Stimulated activated CD8-positive, alpha-beta memory T cell treated with anti-CD3 and anti-CD28 coated beads, Interleukin-2, amount 100 ng/mL, for 1 hour (primary cell): ENCODE results near the gene NMBR.
A peak's percentile ranks its signal among the peaks of the same experiment; 100 is the strongest.
"Not testable (repeated sequence)": the region's sequence is repeated elsewhere in the genome, so short reads cannot be mapped to it uniquely, and the experiment has no call there.

Experiments
- DNase-seq, 2 donors: peaks; one replicate each; pipeline ENCODE4 v3.0.0-alpha.2; 2020; ENCODE audit warnings: low read depth in 2 of 2

The NMBR gene

GRCh38 chr6:142146828-142147662, at the start of gene NMBR, which contains the start of gene VTA1:
Gene NMBR, minus strand, starts transcription at chr6:142147122. Its CDS starts 58,464 bp downstream, at chr6:142088658.
Gene VTA1, plus strand, starts transcription at chr6:142147263. Its CDS starts 25 bp downstream, at chr6:142147288.
- peak; percentile 85 to 89 for DNase-seq

- no peak for DNase-seq
Observed at GRCh38 chr6:142195862-142196541, 49.1 kb upstream of the NMBR start.

GRCh38 chr6:142193621-142194020, 46.7 kb upstream of the NMBR start:
- DNase-seq = no peak

- no peak for DNase-seq
Observed at GRCh38 chr6:142192343-142192742, 45.4 kb upstream of the NMBR start.

DNA sequence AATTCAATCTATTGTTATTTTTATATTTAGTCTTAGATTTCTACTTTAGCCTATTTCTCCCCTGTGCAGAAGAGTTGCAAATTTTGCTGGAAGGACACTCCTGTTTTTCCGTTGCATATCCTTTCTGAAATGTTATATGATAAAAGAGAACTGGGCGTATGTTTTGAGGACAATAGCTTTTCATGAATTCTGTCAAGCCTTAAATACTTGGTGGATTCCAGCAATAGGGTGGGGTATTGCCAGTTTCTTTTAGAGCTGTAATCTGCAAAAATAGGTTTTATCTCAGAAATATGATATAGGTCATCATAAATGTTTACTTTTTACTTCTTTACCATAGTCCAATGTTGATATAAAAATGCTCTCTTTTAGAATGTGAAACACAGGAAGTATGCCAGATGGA, 42.1 kb upstream of the NMBR start:
- DNase-seq = no peak

DNA sequence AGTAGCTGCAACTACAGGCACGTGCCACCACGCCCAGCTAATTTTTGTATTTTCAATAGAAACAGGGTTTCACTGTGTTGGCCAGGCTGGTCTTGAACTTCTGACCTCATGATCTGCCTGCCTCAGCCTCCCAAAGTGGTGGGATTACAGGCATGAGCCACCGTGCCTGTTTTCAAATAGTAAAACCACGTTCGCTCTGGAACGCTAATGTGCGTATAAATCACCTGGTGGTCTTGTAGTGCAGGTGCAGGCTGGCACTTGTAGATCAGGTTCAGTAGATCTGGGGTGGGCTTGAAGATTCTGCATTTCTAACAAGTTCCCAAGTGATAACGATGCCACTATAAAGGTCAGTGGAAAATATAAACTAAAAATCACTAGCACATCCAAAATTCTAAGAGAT, 41.4 kb upstream of the NMBR start:
- DNase-seq = not testable (repeated sequence)

- no peak for DNase-seq
Observed at GRCh38 chr6:142187209-142187608, 40.3 kb upstream of the NMBR start.

DNA sequence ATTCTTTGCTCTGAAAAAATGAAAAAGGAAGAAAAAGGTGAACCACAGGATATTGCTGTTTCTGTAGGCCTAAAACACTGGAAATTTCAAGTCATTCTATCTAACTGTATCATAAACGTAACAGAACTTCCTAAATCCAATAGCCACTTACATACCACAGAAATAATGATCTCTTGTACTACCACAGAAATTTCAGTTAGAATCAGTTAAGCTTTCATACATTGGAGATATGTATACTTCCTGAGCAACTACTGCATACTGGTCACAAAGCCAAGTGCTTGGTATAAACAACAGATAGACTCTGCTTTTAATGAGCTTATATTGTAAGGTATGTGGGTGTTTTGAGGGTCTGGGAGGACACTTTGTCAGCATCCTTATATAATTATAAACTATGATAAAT, 38.7 kb upstream of the NMBR start:
- no peak for DNase-seq

DNA sequence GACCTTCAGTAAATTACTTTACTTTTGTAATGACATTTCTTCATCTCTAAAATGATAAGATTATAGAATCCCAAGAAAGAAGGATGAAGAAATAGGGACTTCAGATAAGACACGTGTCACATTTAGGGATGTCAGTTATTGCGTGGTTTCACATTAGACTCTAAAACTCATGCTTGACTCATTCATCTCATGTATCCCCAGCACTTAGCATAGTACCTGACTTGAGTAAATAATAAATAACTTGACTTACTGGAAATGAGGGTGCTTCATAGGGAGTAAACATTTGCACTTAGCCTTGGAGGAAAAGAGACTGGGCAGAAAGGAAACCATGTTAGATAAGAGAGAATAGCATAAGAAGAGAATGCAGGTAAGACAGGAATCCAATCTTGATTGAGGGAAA, 37.4 kb upstream of the NMBR start:
- DNase-seq = no peak

GRCh38 chr6:142183351-142183750, 36.4 kb upstream of the NMBR start:
- no peak for DNase-seq

DNA sequence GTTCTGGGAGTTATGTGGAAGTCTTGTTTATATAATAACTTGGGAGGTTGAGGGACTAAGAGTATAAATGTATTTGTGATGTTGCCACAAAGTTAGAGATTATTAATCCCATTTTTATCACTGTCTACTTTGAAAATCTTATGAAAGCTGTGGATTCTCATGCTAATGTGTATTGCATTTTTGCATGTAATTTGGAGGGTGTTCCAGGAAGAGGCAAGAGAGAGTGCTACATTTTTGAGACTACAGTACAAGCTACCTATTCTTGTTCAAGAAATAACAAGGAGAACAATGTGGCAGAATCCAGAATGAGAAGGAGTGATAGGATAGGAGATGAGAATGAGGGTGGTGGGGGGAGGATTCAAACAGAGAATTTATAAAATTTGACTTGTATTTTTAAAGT, 35.1 kb upstream of the NMBR start:
- DNase-seq = no peak

DNA sequence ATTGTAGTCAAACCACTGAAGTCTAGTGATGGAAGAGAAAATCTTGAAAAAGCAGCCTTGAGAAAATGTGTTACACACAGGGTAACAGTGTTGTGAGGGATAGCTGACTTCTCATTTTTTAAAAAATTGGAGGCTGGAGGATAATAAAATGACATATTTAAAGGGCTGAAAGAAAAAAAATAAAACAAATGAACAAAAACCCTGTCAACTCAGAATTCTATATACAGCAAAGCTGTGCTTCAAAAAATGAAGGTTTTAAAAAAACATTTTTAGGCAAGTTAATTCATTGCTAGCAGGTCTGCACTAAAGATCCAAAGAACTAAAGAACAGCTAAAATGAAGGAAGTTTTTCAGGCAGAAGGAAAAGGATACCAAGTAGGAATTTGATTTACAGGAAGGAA, 31.2 kb upstream of the NMBR start:
- DNase-seq = no peak

- no peak for DNase-seq
Observed at GRCh38 chr6:142174703-142175102, 27.8 kb upstream of the NMBR start.

- no peak for DNase-seq
Observed at GRCh38 chr6:142173980-142174379, 27.1 kb upstream of the NMBR start.

DNA sequence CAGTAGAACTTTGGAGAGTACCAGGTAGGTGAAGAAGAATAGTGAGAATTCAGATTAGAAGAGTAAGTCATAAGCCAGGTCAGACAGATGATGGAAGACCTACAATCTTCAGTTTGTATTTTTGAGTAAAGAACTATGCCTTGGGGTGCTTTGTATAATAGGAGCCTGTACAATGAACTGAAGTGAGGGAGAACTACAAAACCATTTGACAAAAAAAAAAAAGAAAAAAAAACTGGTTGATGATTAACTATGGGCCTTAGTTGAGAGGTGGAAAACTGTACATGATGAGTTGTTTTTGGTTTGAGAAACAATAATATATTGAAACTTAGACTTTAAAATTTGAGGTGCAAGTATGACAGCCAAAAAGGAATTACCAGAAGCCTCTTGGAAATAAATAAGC, 25.8 kb upstream of the NMBR start:
- no peak for DNase-seq

GRCh38 chr6:142171351-142171750, 24.4 kb upstream of the NMBR start:
- no peak for DNase-seq

DNA sequence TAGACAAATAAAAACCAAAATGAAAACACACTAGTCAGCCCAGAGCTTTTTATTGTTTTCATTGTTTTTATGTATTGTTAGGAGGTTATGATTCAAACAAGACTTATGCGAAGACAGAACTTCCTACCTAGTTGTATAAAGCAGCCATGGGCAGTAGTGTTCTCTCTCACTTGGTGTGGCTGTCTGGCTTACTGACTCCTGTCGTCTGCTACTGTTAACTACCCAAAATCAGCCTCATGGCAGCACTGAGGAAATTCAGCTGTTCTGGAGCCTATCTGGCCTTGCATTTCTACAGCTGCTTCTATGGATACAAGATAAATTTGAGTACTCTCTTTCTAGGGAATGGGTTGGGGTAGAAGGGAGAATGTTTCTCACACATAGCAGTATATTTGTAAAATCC, 20.6 kb upstream of the NMBR start:
- DNase-seq = no peak

DNA sequence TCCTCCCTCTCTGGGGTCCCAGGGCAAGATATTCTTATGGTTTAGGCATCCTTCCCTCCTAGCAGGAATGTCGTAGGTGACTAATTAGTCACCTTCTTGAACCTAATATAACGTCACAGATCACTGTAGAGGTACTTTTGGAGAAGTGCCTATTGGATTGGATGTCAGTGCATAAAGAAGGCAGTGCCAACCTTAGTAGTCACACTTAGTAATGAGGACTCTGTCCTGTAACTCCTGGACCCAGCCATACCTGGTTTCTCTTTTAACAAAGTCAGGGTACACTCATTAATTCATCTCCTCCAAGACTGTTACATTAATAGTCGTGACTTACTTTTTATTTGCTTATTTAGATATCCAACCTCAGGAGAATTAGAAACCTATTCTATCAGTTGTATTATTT, 20.1 kb upstream of the NMBR start:
- DNase-seq = no peak

DNA sequence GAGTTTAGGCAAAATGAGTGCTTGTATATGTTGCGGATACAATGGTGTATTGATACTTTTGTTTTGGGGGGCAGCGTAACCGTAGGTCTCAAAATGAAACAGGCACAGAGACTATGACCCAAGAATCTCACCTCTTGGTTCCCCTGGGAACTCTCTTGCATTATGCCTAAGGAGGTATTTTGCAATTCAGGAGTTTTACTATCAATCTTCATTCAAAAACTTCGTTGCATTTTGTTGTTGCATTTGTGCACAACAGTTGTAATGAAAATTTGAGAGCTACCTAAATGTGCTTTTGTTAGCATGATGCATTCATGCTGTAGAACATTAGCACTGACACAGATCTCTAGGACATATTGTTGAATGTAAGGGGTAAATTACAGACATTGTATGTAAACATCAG, 18.3 kb upstream of the NMBR start:
- no peak for DNase-seq

DNA sequence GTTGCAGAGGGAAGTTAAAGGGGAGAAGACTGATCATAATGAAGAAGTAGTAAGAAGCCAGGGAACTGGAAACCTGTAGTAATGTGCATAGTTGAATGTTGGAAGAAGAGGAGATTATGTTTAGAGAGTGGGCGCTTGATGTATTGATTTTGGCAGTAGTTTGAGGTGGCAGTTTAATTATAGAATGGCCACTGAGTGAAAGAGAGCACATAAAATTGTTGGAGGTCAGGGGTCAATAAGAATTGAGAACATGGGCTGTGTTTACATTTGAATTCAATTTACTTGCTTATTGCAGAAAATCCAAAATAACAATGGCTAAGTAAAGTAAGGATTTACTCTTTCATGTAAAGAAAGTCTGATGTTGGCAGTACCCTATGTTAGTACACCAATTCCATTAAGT, 15.9 kb upstream of the NMBR start:
- no peak for DNase-seq

- not testable (repeated sequence) for DNase-seq
Observed at GRCh38 chr6:142156758-142157068, 9.8 kb upstream of the NMBR start.

DNA sequence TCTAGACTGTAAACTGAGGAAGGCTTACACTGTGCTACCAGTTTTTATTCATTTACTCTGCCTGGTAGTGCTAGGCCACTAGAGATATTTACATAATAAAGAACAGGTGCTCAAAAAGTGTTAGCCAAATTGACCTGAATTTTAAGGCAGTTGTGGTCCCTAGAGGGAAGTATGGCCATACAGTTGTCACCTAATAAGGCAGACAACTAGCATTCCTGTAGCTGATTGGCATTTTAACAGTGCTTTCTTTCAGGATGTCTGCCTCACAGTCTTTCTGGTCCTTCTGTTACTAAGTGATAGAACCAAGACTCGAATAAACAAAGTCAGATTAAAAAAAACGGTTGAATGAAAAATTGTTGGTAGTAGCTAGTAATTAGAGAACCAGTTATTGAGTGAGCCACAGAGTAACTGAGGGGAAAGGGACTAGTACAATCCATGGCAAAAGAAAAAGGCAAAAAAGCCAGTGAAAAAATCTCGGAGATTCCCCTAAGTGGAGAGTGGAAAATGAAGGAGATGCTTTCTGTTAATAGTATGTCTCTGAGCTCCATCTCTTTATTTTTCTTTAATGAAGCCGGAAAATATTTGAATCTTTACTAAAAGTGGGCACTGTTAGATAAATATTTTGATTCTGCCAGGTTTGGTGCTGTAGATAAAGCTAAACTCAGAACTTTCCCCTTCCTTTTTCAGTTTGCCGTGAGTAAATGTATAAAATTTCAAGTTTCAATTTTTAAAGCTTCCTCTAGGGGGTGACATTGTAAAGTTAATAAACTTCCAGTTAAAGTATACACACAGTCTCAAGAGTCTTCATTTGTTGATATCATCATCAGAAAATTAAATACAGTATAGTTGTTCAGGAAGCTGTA, 9.2 kb upstream of the NMBR start:
- no peak for DNase-seq
